KBM-7 (cell line): Measurements from ENCODE around the gene S100P.
"Not testable (repeated sequence)": the region's sequence is repeated elsewhere in the genome, so short reads cannot be mapped to it uniquely, and the experiment has no call there.

ENCODE experiments used
- DNase-seq: peaks from one replicate; pipeline ENCODE4 v3.0.0-alpha.2; 2015
- in situ Hi-C: fragments of 300-500 bp; cut with MboI; formaldehyde crosslinking; loops from 2 replicates; pipeline ENCODE4 v1.14.3; 2020; ENCODE audit warnings: low sequenced_read_pairs, low pct_unique_long_range_greater_than_20kb, mixed read lengths

Gene S100P

GRCh38 chr4:6672131-6672530, 21.5 kb upstream of the S100P start:
- no peak for DNase-seq
- in situ Hi-C loops, result no loop called here

- in situ Hi-C loops, DNase-seq: not testable (repeated sequence)
Measured at GRCh38 chr4:6672541-6673190, 21.0 kb upstream of the S100P start.

GRCh38 chr4:6673191-6673659, 20.5 kb upstream of the S100P start:
- in situ Hi-C loops, DNase-seq: not testable (repeated sequence)

GRCh38 chr4:6673660-6674499, 19.8 kb upstream of the S100P start:
- peak; percentile 87 for DNase-seq
- in situ Hi-C loops, result no loop called here

GRCh38 chr4:6674500-6675149, 19.1 kb upstream of the S100P start:
- peak; percentile 61 for DNase-seq

GRCh38 chr4:6676722-6677558, 16.7 kb upstream of the S100P start:
- DNase-seq, result no peak
- in situ Hi-C loops, result no loop called here

More at GRCh38 chr4:6674500-6675149, 19.1 kb upstream of the S100P start:
- in situ Hi-C loops, result no loop called here

GRCh38 chr4:6680372-6681034, 13.2 kb upstream of the S100P start:
- in situ Hi-C loops, result no loop called here
- no peak for DNase-seq

- DNase-seq, result no peak
- in situ Hi-C loops, result no loop called here
Measured at GRCh38 chr4:6681191-6681590, 12.5 kb upstream of the S100P start.

- DNase-seq, result no peak
- in situ Hi-C loops, result no loop called here
Measured at GRCh38 chr4:6682862-6683590, 10.7 kb upstream of the S100P start.

GRCh38 chr4:6684656-6685055, 9.0 kb upstream of the S100P start:
- in situ Hi-C loops, result no loop called here
- no peak for DNase-seq

GRCh38 chr4:6686104-6686787, 7.4 kb upstream of the S100P start:
- DNase-seq, result no peak
- in situ Hi-C loops, result no loop called here

GRCh38 chr4:6687947-6688878, 5.5 kb upstream of the S100P start:
- DNase-seq, result no peak
- in situ Hi-C loops, result no loop called here

- in situ Hi-C loops, result no loop called here
Measured at GRCh38 chr4:6688879-6689505, 4.7 kb upstream of the S100P start.

GRCh38 chr4:6689506-6689960, 4.1 kb upstream of the S100P start:
- in situ Hi-C loops, result no loop called here
- DNase-seq, result no peak

More at GRCh38 chr4:6688879-6689505, 4.7 kb upstream of the S100P start:
- DNase-seq, result peak; percentile 85

GRCh38 chr4:6692379-6692778, 1.3 kb upstream of the S100P start:
- DNase-seq, result no peak

GRCh38 chr4:6692806-6693205, 872 bp upstream of the S100P start:
- in situ Hi-C loops, result no loop called here
- DNase-seq, result no peak

More at GRCh38 chr4:6692379-6692778, 1.3 kb upstream of the S100P start:
- in situ Hi-C loops, result no loop called here
